Measurements from ENCODE around the gene MYCBP2.

DNA sequence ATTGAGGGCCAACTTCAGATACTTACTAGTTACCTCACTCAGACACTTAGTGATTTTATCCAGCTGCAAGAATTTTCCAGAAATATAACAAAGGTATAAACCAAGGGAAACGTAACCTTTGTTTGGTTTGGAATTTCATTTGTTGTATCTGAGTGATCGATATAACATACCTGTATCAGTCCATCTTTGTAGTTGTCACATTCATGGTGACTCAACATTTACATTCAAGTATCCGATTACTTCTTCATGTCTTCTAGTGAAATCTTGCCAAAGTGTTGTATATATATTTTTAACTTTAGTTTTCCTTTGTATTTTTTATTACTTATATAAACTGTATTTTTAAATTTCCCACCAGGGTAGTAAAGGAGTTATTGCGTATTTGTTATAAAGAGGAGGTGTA is 16.9 kb upstream of the MYCBP2 start:
- TF ChIP-seq, protein P1, sequence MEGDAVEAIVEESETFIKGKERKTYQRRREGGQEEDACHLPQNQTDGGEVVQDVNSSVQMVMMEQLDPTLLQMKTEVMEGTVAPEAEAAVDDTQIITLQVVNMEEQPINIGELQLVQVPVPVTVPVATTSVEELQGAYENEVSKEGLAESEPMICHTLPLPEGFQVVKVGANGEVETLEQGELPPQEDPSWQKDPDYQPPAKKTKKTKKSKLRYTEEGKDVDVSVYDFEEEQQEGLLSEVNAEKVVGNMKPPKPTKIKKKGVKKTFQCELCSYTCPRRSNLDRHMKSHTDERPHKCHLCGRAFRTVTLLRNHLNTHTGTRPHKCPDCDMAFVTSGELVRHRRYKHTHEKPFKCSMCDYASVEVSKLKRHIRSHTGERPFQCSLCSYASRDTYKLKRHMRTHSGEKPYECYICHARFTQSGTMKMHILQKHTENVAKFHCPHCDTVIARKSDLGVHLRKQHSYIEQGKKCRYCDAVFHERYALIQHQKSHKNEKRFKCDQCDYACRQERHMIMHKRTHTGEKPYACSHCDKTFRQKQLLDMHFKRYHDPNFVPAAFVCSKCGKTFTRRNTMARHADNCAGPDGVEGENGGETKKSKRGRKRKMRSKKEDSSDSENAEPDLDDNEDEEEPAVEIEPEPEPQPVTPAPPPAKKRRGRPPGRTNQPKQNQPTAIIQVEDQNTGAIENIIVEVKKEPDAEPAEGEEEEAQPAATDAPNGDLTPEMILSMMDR (conservative IDR thresholded peaks at IDR 0.05) = no peak
- TF ChIP-seq EZH2 (IDR thresholded peaks at IDR 0.05; ENCODE audit: low read depth) = no peak
